Left ventricle myocardium inferior (tissue), 1 donor: ENCODE results near the gene PDLIM4. TPM values are rescaled to one million over a fixed set of nuclear protein-coding genes. Genes with fewer than 3 reads are reported as not detected.

Experiments used
- DNase-seq: peaks from one replicate; pipeline ENCODE4 v3.0.0-alpha.2; 2020
- H3K27ac ChIP-seq: fragments of 200-600 bp; replicated peaks from 2 replicates; pipeline ENCODE4 v1.8.0; 2021
- H3K27me3 ChIP-seq: fragments of 200-600 bp; 2 replicates; pipeline ENCODE4 v1.8.0; 2021; ENCODE audit warnings: low read depth
- H3K36me3 ChIP-seq: fragments of 200-600 bp; 2 replicates; pipeline ENCODE4 v1.8.0; 2021
- H3K4me1 ChIP-seq: fragments of 200-600 bp; 2 replicates; pipeline ENCODE4 v1.8.0; 2021
- H3K4me3 ChIP-seq: fragments of 200-600 bp; 2 replicates; pipeline ENCODE4 v1.8.0; 2021; ENCODE audit warnings: mild to moderate bottlenecking, moderate library complexity
- H3K9me3 ChIP-seq: fragments of 200-600 bp; replicated peaks from 2 replicates; pipeline ENCODE4 v1.8.0; 2021
- CTCF ChIP-seq: fragments of 200-600 bp; IDR thresholded peaks from 2 replicates; pipeline ENCODE4 v1.8.0; 2021; ENCODE audit warnings: antibody characterized with exemption, mild to moderate bottlenecking, borderline replicate concordance
- intact Hi-C: fragments of 100-400 bp; cut with micrococcal nuclease; formaldehyde crosslinking; loops from one replicate; pipeline ENCODE4 v1.11.0; 2022
- total RNA-seq: library from RNA; stranded (reverse); fragmentation: NEBNext Ultra II Directional; extraction: Animal tissue kit (Norgen Biotek cat#: 25700); gene quantifications from one replicate; pipeline ENCODE4 v1.2.1, GENCODE V29; 2021
- donor health status: DM: no; HTN: yes; CAD: no; lungs with severe emphysema.

PDLIM4 gene
- total RNA-seq, 1 donor from 2014 or later: 4.8 TPM

- peak within 1 kb of the TSS; percentile 88 for H3K4me3 ChIP-seq
- H3K36me3 ChIP-seq: no peaks in the 10 kb centered on the region
- no peaks in the 10 kb centered on the region for H3K9me3 ChIP-seq
- peaks cover 58% of the 10 kb centered on the region for H3K4me1 ChIP-seq
- peak; percentile 87 for DNase-seq
- intact Hi-C loops: no loop called here
- H3K27me3 ChIP-seq: no peaks in the 10 kb centered on the region
- peak; percentile 52 for TF ChIP-seq CTCF
- peak within 1 kb of the TSS; percentile 97 for H3K27ac ChIP-seq
Measured at GRCh38 chr5:132227485-132228240, 29.8 kb upstream of the PDLIM4 start, which contains the start of gene P4HA2. P4HA2 (minus strand) TSS chr5:132227853; CDS start chr5:132218626, 9,227 bp downstream.

GRCh38 chr5:132228241-132229035 lies 29.1 kb upstream of the PDLIM4 start:
- Histone ChIP-seq H3K36me3 (no peaks in the 10 kb centered on the region), H3K4me1 (peaks cover 50% of the 10 kb centered on the region), H3K27ac (peak overlapping the region; percentile 97), H3K27me3 (no peaks in the 10 kb centered on the region), H3K9me3 (no peaks in the 10 kb centered on the region), H3K4me3 (peak overlapping the region; percentile 88)
- TF ChIP-seq CTCF: no peak
- intact Hi-C loops: no loop called here
- no peak for DNase-seq

DNA sequence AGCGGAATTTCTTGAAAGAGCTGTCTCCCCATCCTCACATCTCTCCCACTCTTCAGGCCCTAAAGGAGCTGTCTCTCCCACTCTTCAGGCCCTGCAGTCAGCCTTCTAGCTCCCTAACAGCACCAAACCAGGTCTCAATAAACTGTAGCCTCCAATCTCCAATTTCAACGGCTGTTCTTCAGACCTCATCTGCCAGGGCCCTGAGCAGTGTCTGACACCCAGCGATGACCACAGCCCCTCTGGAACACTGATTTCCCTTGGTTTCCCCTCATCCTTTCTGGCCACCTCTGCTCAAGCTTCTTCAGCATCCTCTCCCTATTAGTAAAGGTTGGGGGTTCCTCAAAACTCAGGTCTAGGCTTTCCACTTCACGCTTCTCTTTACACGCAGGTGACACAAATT lies 28.3 kb upstream of the PDLIM4 start:
- H3K27me3 ChIP-seq: no peaks in the 10 kb centered on the region
- no peak overlapping the region for H3K4me3 ChIP-seq
- no peaks in the 10 kb centered on the region for H3K9me3 ChIP-seq
- H3K4me1 ChIP-seq: peaks cover 42% of the 10 kb centered on the region
- H3K36me3 ChIP-seq: no peaks in the 10 kb centered on the region
- no peak for TF ChIP-seq CTCF
- intact Hi-C loops: no loop called here
- DNase-seq: no peak
- H3K27ac ChIP-seq: peak overlapping the region; percentile 97

GRCh38 chr5:132230871-132231270 lies 26.6 kb upstream of the PDLIM4 start:
- TF ChIP-seq CTCF: no peak
- peaks cover 26% of the 10 kb centered on the region for H3K4me1 ChIP-seq
- intact Hi-C loops: no loop called here
- no peak for DNase-seq
- H3K27ac ChIP-seq: no peak overlapping the region
- H3K27me3 ChIP-seq: no peaks in the 10 kb centered on the region
- no peaks in the 10 kb centered on the region for H3K9me3 ChIP-seq
- H3K4me3 ChIP-seq: no peak overlapping the region
- no peaks in the 10 kb centered on the region for H3K36me3 ChIP-seq

- intact Hi-C loops: no loop called here
- Histone ChIP-seq H3K4me3 (no peak overlapping the region), H3K9me3 (no peaks in the 10 kb centered on the region), H3K27ac (no peak overlapping the region), H3K4me1 (peaks cover 10% of the 10 kb centered on the region), H3K27me3 (no peaks in the 10 kb centered on the region), H3K36me3 (no peaks in the 10 kb centered on the region)
- DNase-seq: no peak
- no peak for TF ChIP-seq CTCF
Measured at GRCh38 chr5:132232465-132232864, 25.0 kb upstream of the PDLIM4 start.
